Measurements from ENCODE around the gene SORCS3. TPM values are rescaled to one million over a fixed set of nuclear protein-coding genes. Genes with fewer than 3 reads are reported as not detected.
A peak's percentile ranks its signal among the peaks of the same experiment; 100 is the strongest.

Gene SORCS3
- total RNA-seq, 1 experiment from 2014 or later: 0.94 TPM

GRCh38 chr10:104993085-104993484 is 352.0 kb downstream of the SORCS3 start (continued):
- TF ChIP-seq, protein P1, sequence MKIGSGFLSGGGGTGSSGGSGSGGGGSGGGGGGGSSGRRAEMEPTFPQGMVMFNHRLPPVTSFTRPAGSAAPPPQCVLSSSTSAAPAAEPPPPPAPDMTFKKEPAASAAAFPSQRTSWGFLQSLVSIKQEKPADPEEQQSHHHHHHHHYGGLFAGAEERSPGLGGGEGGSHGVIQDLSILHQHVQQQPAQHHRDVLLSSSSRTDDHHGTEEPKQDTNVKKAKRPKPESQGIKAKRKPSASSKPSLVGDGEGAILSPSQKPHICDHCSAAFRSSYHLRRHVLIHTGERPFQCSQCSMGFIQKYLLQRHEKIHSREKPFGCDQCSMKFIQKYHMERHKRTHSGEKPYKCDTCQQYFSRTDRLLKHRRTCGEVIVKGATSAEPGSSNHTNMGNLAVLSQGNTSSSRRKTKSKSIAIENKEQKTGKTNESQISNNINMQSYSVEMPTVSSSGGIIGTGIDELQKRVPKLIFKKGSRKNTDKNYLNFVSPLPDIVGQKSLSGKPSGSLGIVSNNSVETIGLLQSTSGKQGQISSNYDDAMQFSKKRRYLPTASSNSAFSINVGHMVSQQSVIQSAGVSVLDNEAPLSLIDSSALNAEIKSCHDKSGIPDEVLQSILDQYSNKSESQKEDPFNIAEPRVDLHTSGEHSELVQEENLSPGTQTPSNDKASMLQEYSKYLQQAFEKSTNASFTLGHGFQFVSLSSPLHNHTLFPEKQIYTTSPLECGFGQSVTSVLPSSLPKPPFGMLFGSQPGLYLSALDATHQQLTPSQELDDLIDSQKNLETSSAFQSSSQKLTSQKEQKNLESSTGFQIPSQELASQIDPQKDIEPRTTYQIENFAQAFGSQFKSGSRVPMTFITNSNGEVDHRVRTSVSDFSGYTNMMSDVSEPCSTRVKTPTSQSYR (CRISPR knock-in tag; IDR thresholded peaks at IDR 0.05): no peak
- TF ChIP-seq GTF2I (CRISPR knock-in tag; conservative IDR thresholded peaks at IDR 0.05) (no peak), ZNF121 (CRISPR knock-in tag; IDR thresholded peaks at IDR 0.05) (no peak), ATF2 (CRISPR knock-in tag; IDR thresholded peaks at IDR 0.05; ENCODE audit: borderline replicate concordance, low read depth) (no peak), ZBTB21 (CRISPR knock-in tag; IDR thresholded peaks at IDR 0.05; ENCODE audit: borderline replicate concordance) (no peak), CTCF (IDR thresholded peaks at IDR 0.05) (no peak), ZNF263 (CRISPR knock-in tag; IDR thresholded peaks at IDR 0.05; ENCODE audit: low read depth) (no peak)

- POLR2A ChIA-PET: no interaction called here
- no peak overlapping the region for H3K27ac Mint-ChIP-seq
- DNase-seq (ENCODE audit: low spot score): no peak
- no peak for TF ChIP-seq FOXK1 (CRISPR knock-in tag; IDR thresholded peaks at IDR 0.05)
- TF ChIP-seq HMGA2 (CRISPR knock-in tag; IDR thresholded peaks at IDR 0.05): no peak
- TF ChIP-seq ZMAT4 (CRISPR knock-in tag; IDR thresholded peaks at IDR 0.05): no peak
- no peak for TF ChIP-seq SMAD4 (CRISPR knock-in tag; IDR thresholded peaks at IDR 0.05)
- TF ChIP-seq RELA (CRISPR knock-in tag; IDR thresholded peaks at IDR 0.05; ENCODE audit: borderline replicate concordance): no peak
- TF ChIP-seq GABPB1 (CRISPR knock-in tag; IDR thresholded peaks at IDR 0.05): no peak
- no peak for TF ChIP-seq ZNF232 (CRISPR knock-in tag; IDR thresholded peaks at IDR 0.05)
- CTCF ChIA-PET: no interaction called here
- no peaks in the 10 kb centered on the region for H3K9me3 Mint-ChIP-seq
- H3K4me3 Mint-ChIP-seq: no peak overlapping the region
- no peaks in the 10 kb centered on the region for H3K36me3 Mint-ChIP-seq
- H3K27me3 Mint-ChIP-seq (ENCODE audit: low read depth): no peaks in the 10 kb centered on the region
- no peak for ATAC-seq
- peaks cover 14% of the 10 kb centered on the region for H3K4me1 Mint-ChIP-seq
These were observed 360.2 kb downstream of the SORCS3 start for GRCh38 chr10:105001269-105001668.

GRCh38 chr10:105010411-105011121 is 369.5 kb downstream of the SORCS3 start:
- H3K36me3 Mint-ChIP-seq: no peaks in the 10 kb centered on the region
- TF ChIP-seq, protein P2, sequence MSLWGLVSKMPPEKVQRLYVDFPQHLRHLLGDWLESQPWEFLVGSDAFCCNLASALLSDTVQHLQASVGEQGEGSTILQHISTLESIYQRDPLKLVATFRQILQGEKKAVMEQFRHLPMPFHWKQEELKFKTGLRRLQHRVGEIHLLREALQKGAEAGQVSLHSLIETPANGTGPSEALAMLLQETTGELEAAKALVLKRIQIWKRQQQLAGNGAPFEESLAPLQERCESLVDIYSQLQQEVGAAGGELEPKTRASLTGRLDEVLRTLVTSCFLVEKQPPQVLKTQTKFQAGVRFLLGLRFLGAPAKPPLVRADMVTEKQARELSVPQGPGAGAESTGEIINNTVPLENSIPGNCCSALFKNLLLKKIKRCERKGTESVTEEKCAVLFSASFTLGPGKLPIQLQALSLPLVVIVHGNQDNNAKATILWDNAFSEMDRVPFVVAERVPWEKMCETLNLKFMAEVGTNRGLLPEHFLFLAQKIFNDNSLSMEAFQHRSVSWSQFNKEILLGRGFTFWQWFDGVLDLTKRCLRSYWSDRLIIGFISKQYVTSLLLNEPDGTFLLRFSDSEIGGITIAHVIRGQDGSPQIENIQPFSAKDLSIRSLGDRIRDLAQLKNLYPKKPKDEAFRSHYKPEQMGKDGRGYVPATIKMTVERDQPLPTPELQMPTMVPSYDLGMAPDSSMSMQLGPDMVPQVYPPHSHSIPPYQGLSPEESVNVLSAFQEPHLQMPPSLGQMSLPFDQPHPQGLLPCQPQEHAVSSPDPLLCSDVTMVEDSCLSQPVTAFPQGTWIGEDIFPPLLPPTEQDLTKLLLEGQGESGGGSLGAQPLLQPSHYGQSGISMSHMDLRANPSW (CRISPR knock-in tag; conservative IDR thresholded peaks at IDR 0.05; ENCODE audit: low read depth): no peak
- TF ChIP-seq ZNF138 (CRISPR knock-in tag; conservative IDR thresholded peaks at IDR 0.05): no peak
- no peak for TF ChIP-seq FOXK1 (CRISPR knock-in tag; IDR thresholded peaks at IDR 0.05)
- TF ChIP-seq HMGXB4 (CRISPR knock-in tag; IDR thresholded peaks at IDR 0.05): no peak
- TF ChIP-seq NR3C1 (CRISPR knock-in tag; conservative IDR thresholded peaks at IDR 0.05; ENCODE audit: low read depth): no peak
- TF ChIP-seq ZNF232 (CRISPR knock-in tag; IDR thresholded peaks at IDR 0.05): no peak
- TF ChIP-seq SP1 (CRISPR knock-in tag; conservative IDR thresholded peaks at IDR 0.05): no peak
- no peak for TF ChIP-seq ZBTB21 (CRISPR knock-in tag; IDR thresholded peaks at IDR 0.05; ENCODE audit: borderline replicate concordance)
- TF ChIP-seq JUN (CRISPR knock-in tag; IDR thresholded peaks at IDR 0.05): no peak
- TF ChIP-seq SOX15 (CRISPR knock-in tag; IDR thresholded peaks at IDR 0.05): no peak
- TF ChIP-seq SMAD4 (CRISPR knock-in tag; IDR thresholded peaks at IDR 0.05): no peak
- no peak for TF ChIP-seq NR1H2 (CRISPR knock-in tag; IDR thresholded peaks at IDR 0.05)
- no peak for TF ChIP-seq GTF2I (CRISPR knock-in tag; conservative IDR thresholded peaks at IDR 0.05)

More at GRCh38 chr10:105010411-105011121, 369.5 kb downstream of the SORCS3 start:
- peaks cover 8% of the 10 kb centered on the region for H3K9me3 Mint-ChIP-seq
- DNase-seq (ENCODE audit: low spot score) (no peak), ATAC-seq (no peak)
- CTCF ChIA-PET: interaction anchor here (0.6 kb wide), 1 partner anchor 171 kb away, joined by 3 read pairs; no protein-coding TSS in a partner anchor
- POLR2A ChIA-PET: interaction anchor here (0.6 kb wide), 1 partner anchor 641 kb away, joined by 3 read pairs; no protein-coding TSS in a partner anchor
- no peak overlapping the region for H3K4me3 Mint-ChIP-seq
- H3K4me1 Mint-ChIP-seq: no peaks in the 10 kb centered on the region
- H3K27ac Mint-ChIP-seq: peak overlapping the region; percentile 20; the same call in 1 of the 2 replicates
- H3K27me3 Mint-ChIP-seq (ENCODE audit: low read depth): no peaks in the 10 kb centered on the region

Data from WTC11 (cell line).